ENCODE results near the gene UCN. TPM values are rescaled to one million over a fixed set of nuclear protein-coding genes. Genes with fewer than 3 reads are reported as not detected.
"Not testable (repeated sequence)": the region's sequence is repeated elsewhere in the genome, so short reads cannot be mapped to it uniquely, and the experiment has no call there.

Gene UCN
- total RNA-seq, 1 experiment from 2014 or later, result 1.6 TPM

DNA sequence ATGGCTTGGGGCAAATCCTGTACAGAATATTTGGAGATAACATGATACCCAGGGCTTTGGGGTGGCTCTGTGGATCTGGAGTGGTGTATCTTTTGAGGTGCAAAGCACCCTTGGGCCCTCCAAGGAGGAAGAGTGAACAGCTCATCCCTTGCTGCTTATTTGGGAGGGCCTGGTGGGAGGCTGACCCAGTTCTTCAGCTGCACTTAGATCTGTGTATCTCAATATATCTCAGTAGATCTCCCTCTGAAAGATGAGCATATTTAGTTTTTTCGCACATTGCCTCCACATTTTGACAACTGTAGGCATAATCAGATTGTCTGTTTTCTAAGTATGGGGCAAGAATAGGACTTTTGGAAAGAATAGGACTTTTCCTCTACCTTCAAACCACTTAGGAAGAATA lies 23.2 kb downstream of the UCN start:
- no peak for DNase-seq (ENCODE audit: low read depth)

DNA sequence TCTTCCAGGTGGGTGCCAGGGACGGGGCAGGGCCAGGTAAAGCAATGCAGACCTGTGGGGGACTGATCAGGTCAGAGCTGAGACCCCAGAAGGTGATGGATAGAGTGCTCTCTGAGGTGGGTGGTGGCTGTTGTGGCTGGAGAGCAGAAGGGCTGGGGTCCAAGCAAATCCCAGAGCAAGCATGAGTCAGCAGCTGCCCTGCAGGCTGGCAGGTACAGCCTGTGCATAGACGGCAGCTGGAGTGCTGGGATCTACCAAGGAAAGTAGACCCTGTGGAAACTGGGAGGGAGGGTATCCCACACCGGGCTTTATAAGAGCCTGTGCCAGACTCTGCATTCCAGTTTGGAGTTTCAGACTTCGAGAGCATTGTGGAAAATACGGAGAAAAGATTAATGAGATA lies 25.4 kb downstream of the UCN start:
- DNase-seq (ENCODE audit: low read depth), result no peak

DNA sequence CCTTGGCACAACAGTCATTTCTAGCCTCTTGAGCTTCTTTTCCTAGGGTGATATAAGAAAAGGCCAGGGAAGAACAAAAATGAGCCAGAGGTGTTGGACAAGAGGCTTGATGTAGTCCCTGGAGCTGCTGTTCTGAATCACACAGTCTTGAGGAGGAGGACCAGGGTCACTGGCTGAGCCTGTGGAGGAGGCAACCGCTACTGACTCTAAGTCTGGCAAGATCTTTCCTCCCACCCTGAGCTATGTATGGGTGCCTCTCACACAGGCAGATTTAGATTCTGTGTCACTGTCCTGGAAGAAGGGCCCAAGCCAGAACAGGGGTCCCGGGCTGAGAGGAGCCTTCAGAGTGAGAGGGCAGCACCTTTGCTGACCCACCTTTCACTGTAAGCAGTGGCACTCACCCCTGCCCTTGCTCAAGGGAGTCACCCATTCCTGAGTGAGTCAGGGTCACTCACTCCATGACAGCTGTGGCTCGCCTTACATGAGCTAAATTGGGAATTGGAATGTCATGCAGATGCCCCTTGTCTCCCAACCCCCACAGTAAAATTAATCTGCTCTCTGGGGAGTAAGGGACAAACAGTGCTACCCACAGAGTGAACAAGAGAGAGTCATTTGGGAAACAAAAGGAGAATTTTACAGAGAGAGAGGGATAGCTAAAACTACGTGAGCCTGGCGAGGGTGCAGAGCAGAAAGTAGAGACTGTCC lies 26.2 kb downstream of the UCN start, which contains the start of gene TRIM54:
TSS of gene TRIM54 (plus strand) at position 575 of the 705 bp plus-strand sequence. CDS start 303 bp downstream, outside the sequence.
- no peak for DNase-seq (ENCODE audit: low read depth)

DNA sequence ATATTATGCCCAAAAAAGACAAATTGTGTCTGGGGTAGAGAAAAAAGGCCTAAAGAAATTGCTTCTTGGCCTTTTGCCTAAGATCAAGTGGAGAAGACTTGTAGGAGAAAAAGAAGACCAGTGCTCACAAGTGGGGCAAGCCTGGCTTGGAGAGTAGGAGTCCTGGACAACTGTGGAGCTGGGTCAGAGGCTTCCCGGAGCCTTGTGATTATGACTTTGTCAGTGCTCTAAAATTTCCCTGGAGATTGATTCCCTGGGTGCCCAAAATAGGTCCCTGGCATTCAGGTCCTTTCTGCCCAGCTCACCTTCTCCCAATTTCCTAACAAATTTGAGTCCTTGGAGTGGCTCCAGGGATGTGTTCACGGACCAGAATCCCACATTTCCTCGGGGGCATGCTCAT lies 26.8 kb downstream of the UCN start:
- DNase-seq (ENCODE audit: low read depth), result no peak

DNA sequence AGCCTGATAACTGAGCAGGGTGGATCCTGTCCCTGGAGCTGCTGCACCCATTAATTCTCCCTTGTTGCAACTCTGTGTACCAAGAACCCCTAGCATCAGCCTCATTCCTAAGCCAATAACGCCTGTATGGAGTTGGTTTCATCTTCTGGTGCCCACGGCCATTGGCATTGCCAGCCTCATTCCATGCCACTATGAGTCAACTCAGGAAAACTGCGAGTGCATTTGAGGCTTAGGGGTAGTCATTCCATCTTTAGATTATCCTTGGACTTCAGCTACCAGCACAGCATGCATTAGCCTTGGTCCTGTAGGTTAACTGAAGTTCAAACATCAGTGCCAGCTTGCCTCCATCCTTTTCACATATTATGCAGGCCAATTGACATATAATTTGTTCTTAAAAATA lies 27.4 kb downstream of the UCN start:
- DNase-seq (ENCODE audit: low read depth), result no peak

DNA sequence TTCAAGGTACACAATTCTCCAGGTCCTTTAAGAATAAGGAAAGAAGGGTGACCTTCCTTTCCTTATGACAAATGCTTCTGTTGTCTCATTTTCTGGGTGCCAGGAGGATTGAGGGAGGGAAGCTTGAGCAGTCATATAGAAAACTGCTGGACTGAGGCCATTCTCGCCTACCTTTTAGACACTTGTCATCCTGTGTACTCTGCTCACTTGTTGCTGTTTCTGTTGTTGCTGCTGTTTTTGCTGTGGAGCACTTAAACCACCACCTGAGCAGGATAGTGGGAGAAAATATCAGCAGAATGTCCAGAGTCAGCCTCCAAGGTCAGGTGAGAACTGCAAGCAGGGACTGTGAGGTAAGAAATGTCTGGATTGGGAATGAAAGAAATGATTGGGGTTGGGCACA lies 30.2 kb downstream of the UCN start:
- DNase-seq (ENCODE audit: low read depth), result no peak

DNA sequence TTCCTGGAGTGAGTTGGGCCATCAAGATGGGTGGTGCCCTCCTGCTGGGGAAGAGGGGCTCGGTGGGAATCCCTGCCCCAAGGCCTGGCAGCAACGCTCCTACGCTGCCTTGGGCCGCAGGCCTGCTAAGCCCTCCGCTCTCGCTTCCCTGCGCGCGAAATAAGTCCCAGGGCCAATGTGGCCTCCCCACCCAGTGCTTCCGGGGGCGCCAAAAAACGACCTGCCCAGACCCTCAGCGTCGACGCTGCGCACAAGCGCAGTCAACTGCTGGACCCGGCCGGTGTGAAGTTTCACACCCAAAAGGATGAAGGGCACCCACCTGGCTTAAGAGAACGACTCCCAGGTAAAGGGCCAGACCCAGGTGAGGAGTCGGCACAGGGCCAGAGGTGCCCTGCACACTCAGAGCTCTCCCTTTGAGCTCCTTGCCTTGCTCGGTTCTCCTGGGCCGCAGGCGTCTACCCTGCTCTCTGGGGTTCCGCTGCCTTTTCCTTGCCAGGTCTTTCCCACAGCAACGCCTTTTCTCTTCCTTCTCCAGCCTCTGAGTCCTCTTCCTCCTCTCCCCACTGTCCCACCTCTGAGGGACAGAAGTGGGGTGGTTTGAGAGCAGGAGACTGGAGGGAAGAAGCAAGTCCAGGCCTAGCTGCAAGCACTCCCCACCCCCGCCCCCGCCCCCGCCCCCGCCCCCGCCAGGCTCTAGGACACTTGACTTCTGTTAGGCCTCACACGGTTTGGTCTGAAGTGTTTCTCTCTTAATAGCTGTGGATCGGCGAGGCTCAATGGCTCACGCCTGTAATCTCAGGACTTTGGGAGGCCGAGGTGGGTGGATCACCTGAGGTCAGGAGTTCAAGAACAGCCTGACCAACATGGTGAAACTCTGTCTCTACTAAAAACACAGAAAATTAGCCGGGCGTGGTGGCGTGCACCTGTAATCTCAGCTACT lies 32.8 kb downstream of the UCN start, which contains the start of gene DNAJC5G:
TSS of gene DNAJC5G (plus strand) at position 223 of the 940 bp plus-strand sequence. CDS start 1,296 bp downstream, outside the sequence.
- DNase-seq (ENCODE audit: low read depth), result no peak

DNA sequence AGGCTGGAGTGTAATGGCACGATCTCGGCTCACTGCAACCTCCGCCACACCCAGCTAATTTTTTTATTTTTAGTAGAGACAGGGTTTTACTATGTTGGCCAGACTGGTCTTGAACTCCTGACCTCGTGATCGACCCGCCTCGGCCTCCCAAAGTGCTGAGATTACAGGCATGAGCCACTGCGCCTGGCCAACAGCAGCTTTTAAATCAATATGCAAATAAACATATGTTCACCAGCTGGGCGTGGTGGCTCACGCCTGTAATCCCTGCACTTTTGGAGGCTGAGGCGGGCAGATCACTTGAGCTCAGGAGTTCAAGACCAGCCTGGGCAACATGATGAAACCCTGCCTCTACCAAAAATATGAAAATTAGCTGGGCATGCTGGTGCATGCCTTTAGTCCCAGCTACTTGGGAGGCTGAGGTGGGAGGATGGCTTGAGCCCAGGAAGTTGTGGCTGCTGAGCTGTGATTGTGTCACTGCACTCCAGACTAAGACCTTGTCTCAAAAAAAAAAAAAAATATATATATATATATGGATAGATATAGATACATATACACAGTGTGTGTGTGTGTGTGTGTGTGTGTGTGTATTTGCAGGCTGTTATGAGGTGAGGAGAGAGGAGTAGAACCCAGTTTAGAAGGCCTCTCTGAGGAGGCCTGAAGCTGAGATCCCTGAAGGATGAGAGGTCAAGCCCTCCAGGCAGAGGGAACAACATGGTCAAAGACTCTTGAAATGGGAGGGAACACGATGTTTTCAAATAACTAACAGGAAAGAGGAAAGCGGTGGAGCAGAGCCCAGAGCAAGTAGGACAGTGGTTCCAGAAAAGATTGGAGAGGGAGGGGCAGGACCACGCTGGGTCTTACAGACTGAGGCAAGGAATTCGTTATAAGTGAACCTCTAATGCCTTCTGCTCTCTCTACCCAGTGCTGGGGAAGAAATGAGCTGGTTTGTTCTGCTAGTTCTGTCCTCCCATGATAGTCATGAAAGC lies 35.4 kb downstream of the UCN start:
- not testable (repeated sequence) for DNase-seq (ENCODE audit: low read depth)

DNA sequence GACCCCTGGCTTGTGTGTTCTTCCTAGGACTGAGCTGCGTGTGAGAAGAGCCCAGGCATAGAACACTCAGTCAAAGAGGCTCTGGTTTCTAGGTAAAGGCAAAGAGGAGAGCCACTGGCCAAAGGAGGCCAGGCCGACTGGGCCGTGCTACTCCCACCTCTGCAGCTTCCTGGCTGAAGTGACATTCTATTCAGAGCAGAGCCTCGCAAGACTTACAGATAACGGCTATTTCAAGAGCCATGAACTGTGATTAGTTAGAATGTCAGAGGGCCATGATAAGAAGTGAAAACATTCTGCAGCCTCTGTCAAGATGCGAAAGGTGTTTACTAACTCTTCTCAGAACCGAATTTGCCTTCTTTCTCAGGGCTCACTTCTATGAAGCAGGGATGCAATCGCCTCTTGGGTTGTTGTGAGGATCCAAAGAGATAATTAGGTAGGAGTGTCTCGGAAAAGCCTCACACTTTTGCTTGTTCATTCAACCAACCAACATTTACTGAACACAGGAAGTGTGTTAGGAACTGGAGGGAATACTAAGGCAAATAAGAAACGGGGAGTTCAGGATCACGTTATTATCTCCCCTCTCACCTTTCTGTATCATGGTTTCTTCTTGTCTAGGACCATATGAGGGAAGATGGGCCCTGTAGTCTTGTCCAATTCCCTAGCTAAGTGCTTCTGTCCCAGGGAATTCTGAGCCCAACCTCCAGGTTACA lies 36.5 kb downstream of the UCN start:
- no peak for DNase-seq (ENCODE audit: low read depth)

DNA sequence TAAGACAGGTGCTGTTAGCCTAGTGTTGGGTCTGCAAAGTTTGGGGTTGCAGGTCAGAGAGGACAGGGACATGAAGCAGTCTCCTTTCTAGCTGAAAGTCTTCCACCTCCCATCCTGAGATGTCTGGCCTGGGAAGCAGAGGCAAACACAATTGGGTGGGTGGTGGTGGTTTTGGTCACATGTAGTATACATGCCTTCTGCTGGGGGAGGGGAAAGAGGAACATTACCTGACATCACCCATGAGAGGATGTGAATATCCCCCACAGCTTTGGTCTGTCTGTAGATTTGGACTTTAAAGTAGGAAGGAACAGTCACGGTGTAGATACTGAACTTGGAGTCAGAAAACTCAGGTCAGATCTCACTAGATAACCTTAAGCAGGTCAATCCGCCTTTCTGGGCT lies 37.6 kb downstream of the UCN start:
- DNase-seq (ENCODE audit: low read depth), result no peak

DNA sequence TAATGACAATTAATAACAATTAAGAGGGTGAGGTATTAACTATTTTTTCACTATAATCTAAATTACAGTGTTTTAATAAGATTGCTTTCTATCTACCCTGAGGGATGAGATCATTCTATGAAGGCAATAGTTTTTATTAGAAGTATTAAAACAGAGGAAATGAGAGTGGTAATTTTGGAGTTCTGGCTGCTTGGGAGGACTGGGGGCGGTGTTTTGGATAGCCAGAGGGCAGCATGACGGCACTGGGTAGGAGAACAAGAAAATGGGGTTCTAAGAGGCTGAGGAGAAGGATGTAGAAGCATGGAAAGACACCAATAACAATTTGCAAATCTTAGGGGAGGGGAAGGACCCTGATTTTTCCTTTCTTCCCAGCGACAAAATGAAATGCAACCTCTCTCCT lies 38.1 kb downstream of the UCN start:
- no peak for DNase-seq (ENCODE audit: low read depth)

DNA sequence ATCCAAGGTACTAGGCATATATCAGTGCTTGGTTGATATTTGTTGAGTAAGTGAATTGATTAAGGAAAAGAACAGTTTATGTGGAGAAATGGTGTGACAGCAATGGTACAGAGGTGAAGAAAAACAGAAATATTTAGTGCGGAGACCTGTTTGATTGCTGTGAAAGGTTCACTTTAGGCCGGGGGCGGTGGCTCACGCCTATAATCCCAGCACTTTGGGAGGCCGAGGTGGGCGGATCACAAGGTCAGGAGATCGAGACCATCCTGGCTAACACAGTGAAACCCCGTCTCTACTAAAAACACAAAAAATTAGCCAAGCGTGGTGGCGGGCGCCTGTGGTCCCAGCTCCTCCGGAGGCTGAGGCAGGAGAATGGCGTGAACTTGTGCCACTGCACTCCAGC lies 39.9 kb downstream of the UCN start:
- DNase-seq (ENCODE audit: low read depth), result not testable (repeated sequence)

DNA sequence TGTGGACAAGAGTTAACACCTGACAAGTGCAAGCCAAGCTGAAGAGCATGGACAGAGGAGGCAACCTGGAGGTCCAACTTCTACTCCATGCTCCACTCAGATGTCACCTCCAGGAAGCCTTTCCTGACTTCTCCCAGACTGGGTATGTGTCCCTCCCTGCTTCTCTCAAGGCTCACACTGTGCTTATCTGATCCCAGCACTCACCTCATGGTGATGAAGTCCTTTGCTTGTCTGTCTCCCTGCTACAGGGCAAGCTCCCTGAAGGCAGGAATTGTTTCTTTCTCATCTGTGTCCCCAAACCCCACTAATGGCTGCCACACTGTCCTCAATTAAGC lies 42.7 kb downstream of the UCN start:
- no peak for DNase-seq (ENCODE audit: low read depth)

DNA sequence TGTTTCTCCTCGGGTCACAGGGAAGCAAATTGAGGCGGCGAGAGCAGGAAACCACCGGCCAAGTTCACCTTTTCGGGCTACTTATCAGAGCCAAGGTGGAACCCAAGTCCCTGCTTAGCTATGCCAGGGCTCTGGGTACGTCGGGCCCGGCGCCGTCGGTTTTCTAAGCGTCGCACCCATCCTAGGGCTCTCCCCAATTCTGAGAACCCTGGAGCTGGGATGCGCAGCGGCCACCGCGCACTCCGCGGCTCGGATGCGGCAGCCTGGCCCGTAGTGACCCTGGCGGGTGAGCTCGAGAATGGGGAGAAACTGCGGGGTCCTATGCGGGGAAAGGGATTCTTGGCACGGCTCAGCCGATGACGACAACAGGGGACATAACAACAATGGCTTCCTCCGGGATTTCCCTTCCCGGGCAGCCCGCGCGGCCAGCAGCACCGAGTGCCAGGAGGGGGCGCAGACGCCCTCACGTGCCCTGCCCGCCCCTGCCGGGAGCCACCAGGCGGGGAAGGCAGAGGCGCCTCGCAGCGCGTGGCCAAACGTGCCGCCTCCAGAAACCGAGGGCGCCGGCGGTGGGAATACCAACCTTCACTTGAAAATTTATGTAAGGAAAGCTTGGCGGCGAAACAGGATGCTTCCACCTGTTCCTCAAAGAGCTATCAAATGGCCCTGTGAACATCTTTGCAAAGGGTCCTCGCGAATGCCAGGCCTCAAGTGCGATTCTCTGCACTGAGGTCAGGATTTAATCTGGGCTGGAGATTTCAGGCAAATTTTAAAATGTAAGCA lies 43.3 kb downstream of the UCN start:
- peak; percentile 60 for DNase-seq (ENCODE audit: low read depth)

DNA sequence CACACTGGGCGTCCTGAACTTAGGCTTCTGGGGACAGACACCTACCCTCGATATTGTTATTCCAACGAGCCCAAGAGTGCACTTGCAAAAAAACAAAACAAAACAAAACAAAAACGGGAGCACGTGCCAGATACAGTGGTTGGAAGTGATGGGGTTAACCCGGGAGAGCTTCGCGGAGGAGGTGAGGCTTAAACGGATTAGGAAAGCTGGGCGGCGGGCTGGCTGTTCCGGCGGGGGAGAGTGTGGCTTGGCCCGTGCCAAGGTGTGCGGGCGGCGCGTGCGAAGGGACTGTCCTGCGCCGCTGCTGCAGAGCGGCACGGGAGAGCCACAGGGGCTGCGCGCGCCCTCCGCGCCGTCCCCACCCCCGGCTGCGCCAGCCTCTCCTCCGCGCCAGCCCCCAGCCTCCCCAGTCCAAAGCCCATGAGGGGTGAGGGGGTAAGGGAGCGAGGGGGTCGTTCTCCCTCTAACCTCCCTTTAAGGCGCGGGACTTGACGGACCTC lies 43.9 kb downstream of the UCN start:
- DNase-seq (ENCODE audit: low read depth), result no peak

DNA sequence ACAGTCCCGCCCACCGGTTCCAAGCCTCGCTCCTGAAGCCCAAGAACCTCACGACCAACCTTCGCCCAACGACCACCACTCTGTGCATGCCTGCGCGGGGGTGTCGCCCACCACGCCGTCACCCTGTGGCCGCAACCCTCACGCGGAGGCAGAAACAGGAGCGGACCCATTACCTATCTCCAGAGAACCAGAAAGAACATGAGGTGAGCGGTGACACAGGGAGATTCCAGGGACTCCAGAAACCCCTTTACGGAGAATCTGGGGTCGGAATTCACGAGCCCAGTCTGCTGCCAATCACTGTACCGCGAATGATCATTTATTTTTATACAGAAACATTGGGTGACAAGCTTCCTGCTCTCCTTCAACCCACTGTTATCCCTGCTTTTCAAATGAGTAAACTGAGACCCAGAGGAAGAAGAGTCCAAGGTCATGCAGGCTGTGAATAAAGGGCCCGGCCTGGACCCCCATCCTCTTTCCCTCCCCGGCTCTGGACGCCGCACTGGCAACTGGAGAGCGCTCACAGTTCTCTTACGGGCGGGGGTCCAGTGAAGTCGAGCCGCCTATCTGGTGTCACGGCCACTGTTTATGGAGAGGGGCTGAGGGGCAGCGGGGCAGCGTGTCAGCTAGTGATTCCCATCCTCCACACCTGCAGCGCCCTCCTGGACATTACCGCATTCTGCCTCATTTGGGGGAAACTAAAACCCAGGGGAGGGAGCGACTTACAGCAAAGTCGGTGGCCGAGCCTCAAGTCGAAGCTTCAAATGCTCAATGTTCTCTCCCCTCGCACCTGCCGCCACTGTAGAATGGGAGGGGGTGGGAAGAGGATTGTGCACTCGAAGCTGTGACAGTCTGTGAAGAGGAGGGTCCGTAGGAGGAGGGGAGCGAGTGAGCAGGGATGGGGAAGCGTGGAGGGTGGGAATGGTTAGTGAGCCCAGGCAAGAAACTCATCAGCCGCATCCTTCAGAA lies 44.7 kb downstream of the UCN start:
- no peak for DNase-seq (ENCODE audit: low read depth)

DNA sequence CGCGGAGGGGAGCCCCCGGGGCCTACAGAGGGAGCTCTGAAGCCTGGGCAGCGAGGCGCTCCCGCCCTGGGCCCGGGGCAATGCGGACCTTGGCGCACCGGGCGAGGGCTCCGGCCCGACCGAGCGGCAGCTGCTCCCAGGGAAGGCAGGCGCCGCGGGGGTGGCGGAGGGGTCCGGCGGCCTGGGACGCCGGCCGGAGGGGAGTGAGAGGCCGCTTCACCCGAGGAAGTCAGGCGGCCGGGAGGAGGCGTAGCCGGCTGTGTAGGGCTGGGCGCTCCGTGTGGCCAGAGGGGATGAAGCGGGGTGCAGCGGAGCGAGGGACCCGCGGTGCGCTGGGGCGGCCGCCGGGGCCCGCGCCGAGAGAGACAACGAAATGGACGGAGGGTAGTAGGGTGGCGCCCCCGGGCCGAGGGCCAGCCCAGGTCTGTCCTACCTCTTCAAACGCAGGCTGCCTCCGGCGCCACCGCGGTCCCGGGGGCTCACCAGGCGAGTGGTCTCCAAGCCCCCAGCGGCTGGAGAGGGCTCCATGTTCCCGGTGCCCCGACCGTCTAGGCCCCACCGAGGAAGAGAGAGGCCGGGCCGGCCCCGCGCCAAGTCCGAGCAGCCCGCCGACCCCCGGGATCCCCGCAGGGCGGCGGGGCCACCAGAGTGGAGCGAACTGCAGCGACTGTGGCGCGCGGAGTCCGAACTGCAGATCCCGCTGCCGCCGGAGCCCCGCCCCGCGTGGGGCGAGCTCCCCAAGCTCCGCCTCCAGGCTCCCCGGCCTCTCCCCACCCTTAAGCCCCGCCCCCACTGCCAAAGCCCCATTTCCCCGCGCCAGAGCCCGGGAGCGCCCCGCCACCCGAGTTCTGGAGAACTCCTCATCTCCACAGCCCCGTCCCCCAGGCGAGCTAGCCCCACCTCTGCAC lies 45.6 kb downstream of the UCN start, which contains the start of gene SLC30A3:
TSS of gene SLC30A3 (minus strand) at position 669 of the 908 bp plus-strand sequence. CDS start at position 528, 141 bp downstream.
- peak; percentile 20 for DNase-seq (ENCODE audit: low read depth)

DNA sequence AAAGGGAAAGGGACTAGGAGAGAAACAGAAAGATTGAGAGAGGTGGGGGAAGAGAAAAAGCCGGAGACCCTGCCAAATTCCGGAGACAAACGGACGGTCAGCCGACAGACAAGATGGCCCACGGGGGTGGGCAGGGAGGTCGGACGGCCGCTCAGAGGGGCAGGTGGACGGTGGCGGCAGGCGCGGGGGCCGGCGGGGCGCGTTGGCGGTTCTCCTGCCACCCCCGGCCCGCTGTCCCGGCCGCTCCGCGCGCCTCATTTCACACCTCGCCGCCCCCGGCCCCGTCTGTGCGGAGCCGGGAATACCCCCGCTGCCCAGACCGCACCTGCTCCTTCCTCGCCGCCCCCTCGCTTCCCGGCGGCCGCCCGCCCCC lies 46.3 kb downstream of the UCN start:
- DNase-seq (ENCODE audit: low read depth), result no peak

Data from M059J (cell line).